BLaER1 (cell line): ENCODE data around the gene TMCO2.

ENCODE experiments used
- H3K27ac ChIP-seq: shearing (Covaris generic); formaldehyde crosslinking; 2 replicates; pipeline ENCODE4 v1.8.1; 2022
- H3K27me3 ChIP-seq: shearing (Covaris generic); formaldehyde crosslinking; 2 replicates; pipeline ENCODE4 v1.8.1; 2022
- H3K36me3 ChIP-seq: shearing (Covaris generic); formaldehyde crosslinking; 2 replicates; pipeline ENCODE4 v1.8.1; 2022
- H3K4me1 ChIP-seq: shearing (Covaris generic); formaldehyde crosslinking; 2 replicates; pipeline ENCODE4 v1.8.1; 2022
- H3K4me2 ChIP-seq: shearing (Covaris generic); formaldehyde crosslinking; 2 replicates; pipeline ENCODE4 v1.8.1; 2022
- H3K4me3 ChIP-seq: shearing (Covaris generic); formaldehyde crosslinking; 2 replicates; pipeline ENCODE4 v1.8.1; 2022
- H3K9ac ChIP-seq: shearing (Covaris generic); formaldehyde crosslinking; 2 replicates; pipeline ENCODE4 v1.8.1; 2022
- H3K9me3 ChIP-seq: shearing (Covaris generic); formaldehyde crosslinking; 2 replicates; pipeline ENCODE4 v1.8.1; 2022
- H4K20me1 ChIP-seq: shearing (Covaris generic); formaldehyde crosslinking; 2 replicates; pipeline ENCODE4 v1.8.1; 2022
- Cebpa-rat ChIP-seq: shearing (Covaris generic); IDR thresholded peaks from 2 replicates; pipeline ENCODE4 v1.8.1; 2022

Gene TMCO2

DNA sequence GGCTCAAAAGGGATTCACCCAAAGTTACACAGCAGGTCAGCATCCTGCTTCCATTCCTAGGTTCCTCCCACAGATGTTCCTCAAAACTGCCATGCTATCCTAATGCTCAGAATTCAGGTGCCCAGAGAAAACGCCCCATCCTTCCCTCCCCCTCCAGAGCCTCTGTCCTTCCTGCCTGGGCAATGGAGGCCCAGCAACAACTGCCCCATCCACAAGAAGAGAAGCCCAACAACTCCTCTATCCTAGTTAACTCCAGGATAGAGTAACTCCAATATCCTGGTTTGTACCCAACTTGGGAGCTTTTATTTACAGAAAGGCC is 52.5 kb downstream of the TMCO2 start:
- no peak overlapping the region for H3K27ac ChIP-seq
- H3K4me1 ChIP-seq: peaks cover 25% of the 10 kb centered on the region
- no peak overlapping the region for H3K4me3 ChIP-seq
- H3K4me2 ChIP-seq: peak overlapping the region; percentile 56
- peaks cover 7% of the 10 kb centered on the region; the same call in 1 of the 2 replicates for H3K36me3 ChIP-seq
- no peaks in the 10 kb centered on the region for H3K9me3 ChIP-seq
- H3K27me3 ChIP-seq: no peaks in the 10 kb centered on the region
- H4K20me1 ChIP-seq: peaks cover 5% of the 10 kb centered on the region; the same call in 1 of the 2 replicates
- H3K9ac ChIP-seq: no peak overlapping the region
- no peak for TF ChIP-seq Cebpa-rat

DNA sequence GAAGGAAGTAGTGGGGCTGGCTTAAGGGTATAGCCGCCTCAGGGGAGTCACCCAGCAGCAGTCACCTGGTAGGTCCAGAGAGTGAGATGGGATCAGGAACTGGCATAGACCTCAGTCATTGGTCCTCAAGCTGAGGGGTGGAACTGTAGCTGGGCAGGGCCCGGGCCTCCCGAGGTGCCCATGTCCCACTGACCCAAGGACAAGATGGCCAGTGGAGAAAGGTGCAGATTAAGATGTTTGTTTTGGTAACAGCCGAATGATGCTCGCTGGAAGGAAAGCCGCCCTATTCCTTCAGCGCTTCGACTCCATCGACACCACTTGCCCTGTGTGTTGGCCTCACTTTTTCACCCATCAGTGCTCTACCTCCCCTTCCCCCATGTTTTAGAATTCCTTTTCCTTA is 52.9 kb downstream of the TMCO2 start:
- H4K20me1 ChIP-seq: peaks cover 5% of the 10 kb centered on the region; the same call in 1 of the 2 replicates
- no peak overlapping the region for H3K9ac ChIP-seq
- no peak for TF ChIP-seq Cebpa-rat

DNA sequence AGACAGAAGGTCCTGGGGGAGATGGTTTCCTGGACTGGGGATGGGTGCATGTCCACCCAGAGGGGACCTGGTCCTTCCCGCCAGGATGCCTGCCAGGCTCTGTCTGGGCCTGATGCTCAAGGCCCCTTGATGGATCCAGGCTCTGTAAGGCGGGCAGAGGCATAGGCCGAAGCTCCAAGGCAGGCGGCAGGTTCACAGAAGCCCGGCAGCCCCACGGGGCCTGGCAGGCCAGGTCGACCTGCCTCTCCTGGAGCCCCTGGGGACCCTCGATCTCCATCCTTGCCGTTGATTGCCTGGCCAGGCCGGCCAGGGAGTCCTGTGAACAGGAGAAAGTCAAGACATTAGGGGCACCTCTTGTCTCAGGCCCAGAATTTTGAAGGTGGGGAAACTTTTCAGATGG is 53.3 kb downstream of the TMCO2 start:
- Histone ChIP-seq H3K9ac (no peak overlapping the region), H3K27me3 (no peaks in the 10 kb centered on the region), H3K4me3 (no peak overlapping the region), H3K4me1 (peaks cover 25% of the 10 kb centered on the region), H3K9me3 (no peaks in the 10 kb centered on the region), H3K36me3 (0 out of 2 replicates have a peak, but pooled peaks cover 4% of the 10 kb centered on the region), H3K27ac (no peak overlapping the region), H3K4me2 (no peak overlapping the region), H4K20me1 (peaks cover 5% of the 10 kb centered on the region; the same call in 1 of the 2 replicates)
- no peak for TF ChIP-seq Cebpa-rat

More for the DNA sequence above, 52.9 kb downstream of the TMCO2 start:
- H3K27me3 ChIP-seq: no peaks in the 10 kb centered on the region
- H3K4me1 ChIP-seq: peaks cover 25% of the 10 kb centered on the region
- H3K36me3 ChIP-seq: 0 out of 2 replicates have a peak, but pooled peaks cover 4% of the 10 kb centered on the region
- no peaks in the 10 kb centered on the region for H3K9me3 ChIP-seq
- peak overlapping the region; percentile 56 for H3K4me2 ChIP-seq
- H3K4me3 ChIP-seq: no peak overlapping the region
- H3K27ac ChIP-seq: no peak overlapping the region
